HG03457 (cell line): ENCODE measurements around the gene CYSLTR2.

ENCODE experiments used
- ATAC-seq: cut with Tn5 transposase; IDR thresholded peaks from one replicate; pipeline ENCODE4 v1.9.1; 2021; ENCODE audit warnings: moderate number of reproducible peaks; ENCODE audit not compliant: unreplicated experiment

The CYSLTR2 gene

DNA sequence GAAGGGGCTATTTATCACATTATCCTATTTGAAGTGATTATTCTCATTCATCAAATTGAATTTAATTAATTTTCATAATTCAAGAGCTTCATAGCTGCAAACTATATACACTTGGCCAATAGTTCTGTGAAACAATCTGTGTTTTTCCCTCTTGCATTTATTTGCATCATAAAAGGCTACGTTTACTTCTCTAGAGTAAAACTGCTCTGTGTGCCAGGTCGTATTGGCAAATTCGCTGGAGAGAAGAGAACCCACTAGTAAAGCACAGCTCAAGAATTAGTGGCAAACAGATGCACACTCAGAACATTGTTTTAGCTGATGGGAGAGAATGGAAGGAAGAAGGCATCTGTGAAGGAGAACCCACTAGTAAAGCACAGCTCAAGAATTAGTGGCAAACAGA lies 81.8 kb downstream of the CYSLTR2 start:
- no peak for ATAC-seq

DNA sequence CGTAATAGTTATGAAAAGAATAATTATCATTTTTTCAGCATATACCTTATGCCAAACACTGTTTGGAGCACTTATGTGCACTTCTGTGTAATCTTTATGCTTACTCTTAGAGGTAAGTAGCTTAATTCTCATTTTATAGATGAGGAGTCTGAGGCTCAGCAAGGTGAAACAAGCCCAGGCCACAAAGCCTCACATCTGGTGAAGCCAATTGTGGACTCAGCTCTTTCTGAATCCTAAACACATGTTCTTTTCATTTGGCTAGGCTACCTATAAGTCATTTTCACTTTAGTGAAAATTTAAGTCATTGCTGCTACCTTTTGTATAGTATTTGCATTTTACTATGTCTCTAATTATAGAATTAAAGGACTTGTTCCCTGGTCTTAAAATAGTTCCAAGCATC lies 84.0 kb downstream of the CYSLTR2 start:
- no peak for ATAC-seq

DNA sequence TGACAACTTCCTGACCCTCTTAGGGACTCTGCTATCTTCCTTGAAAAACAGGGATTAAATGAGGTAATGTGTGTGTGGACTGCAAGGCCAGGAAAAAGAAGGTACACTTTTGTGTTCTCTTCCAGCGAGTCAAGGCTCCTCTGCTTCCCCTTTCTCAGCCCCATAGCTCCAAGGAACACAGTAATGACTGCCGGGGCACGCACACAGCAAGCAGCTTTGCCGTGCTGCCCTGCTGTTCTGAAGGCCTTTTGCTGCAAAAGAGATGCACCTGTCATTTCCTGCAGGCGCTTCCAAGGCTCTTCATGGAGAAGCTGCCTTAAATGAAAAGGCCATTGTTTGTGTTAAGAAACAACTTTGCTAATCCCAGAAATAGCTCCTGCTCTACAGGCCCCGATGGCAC lies 84.6 kb downstream of the CYSLTR2 start:
- ATAC-seq: no peak

DNA sequence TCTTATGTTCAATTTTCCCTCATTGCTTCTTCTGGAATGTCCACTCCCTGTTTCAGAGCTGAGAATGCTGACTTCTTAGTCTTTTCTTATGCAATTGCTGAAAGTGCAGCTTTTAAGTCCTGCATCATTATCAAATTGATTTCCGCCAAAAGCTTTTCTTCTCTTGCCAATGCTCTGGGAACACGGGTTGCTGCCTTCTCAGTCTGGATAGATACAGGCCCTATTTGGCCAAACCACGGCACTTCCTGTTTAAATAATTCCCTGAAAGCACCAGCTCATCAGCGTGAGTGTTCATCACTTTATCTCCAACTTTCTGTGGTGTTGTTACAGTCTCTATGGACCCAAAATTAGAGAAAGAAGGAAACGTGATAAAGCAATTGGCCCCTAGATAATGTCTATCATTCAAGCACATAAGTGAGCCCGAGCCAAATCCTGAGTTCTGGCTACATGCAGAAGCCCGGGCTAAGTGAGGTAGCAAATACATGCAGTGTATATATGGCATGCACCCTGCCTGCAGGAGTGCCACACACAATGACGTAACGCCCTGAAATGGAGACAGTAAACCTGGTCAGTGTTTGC lies 85.7 kb downstream of the CYSLTR2 start:
- no peak for ATAC-seq

DNA sequence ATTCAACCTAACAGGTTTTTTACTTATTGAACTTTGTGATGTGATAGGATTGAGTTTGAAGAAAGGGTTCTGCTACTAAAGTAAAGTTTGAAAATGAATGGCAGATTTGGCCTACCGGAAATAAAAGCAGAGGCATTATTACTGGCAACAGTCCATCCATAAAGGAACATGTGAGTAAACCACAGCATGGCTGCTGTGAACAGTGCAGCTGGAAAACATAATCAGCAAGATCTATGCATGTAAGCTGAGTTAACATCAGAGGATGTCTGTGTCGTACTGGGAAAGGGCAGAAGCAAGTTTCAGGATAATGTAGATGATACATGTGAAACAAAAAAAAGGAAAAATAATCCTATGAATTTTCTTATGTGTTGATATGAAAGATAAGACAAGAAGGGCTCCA lies 87.6 kb downstream of the CYSLTR2 start:
- no peak for ATAC-seq

DNA sequence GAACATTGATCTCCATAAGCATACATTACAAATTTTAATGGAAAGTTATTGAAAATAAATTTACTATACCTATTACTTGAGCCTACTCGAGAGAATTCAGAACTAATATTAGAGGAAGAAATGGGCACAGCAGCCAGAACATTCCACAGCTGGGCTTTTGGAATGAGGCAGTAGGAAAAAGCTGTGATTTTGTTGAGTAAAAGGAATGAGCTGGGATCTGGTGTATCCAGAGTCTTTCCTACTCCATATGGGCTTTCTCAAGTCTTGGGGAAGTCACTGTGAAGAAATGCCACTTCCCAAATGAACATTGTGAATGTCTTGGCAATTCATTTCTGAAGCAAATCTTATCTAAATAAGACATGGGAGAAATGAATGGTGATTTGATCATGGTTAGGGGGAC lies 93.1 kb downstream of the CYSLTR2 start:
- no peak for ATAC-seq

DNA sequence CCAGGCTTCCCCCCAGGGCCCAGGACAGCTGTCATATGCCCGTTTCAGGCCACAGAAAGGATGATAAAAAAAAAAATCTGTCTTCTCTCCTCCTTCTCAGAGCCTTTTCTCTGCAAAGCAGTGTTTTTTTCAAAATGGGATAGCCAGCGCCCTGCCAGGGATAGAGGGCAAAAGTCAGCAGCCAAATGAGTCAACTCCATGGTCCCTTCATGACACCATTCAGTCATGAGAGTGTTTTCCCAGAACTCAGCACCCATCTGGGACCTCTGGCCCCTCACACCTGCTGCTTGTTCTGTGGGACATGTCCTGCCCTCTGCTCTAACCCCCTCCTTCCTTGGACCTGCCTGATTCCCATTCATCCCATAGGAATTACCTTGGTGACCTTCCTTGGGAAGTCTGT lies 95.0 kb downstream of the CYSLTR2 start:
- ATAC-seq: no peak

DNA sequence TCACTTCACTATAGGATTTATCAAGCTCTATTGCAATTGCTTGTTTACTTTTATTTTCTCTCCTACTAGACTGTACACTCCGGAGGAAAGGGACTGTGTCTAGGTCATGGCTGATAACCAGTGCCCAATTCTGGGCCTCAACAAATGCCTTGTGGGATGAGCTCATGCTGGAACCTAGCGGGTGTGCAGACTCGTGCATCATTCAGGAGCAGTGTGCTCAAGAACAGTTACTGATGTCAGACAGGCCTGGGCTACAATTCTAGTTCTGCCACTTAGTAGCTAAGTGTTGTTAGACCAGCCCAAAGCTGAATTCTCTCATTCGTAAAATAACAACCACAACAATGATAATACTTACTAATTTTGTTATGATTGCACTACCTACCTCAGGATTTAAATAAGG lies 95.4 kb downstream of the CYSLTR2 start:
- ATAC-seq: no peak

DNA sequence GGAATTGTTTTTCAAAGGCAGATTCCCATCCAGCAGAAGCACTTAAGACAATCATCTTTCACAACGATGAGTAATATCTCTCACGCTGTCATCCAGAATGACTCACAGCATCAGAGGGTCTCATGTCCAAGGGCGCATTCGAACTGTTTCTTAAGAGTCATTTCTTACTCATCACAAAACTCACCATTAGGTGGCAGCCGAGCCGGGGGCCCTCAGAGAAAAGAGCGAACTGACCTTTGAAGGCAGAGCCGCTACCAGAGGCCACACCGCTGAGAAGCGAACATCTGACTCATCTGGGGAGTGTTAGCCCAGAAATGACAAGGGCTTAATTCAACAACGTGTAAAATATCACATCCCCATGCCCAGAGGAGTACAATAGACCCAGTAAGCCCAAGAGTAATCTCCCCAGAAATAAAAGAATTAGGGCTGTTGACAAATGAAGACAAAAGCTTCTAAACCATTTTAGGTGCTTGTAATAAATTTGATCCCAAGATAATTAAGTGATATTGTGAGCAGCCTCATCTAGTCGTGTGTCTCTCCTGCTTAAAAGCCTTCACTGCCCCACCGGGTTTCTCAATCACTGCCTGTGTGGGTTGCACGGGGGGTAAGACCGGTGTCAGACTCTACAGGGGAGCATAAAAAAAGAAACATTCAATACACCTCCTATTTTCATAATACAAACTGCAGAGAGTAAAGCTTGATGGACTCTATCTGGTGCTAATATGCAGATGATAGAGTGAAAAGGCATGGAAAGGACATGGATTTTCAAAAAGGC lies 96.2 kb downstream of the CYSLTR2 start:
- ATAC-seq: peak; percentile 89

DNA sequence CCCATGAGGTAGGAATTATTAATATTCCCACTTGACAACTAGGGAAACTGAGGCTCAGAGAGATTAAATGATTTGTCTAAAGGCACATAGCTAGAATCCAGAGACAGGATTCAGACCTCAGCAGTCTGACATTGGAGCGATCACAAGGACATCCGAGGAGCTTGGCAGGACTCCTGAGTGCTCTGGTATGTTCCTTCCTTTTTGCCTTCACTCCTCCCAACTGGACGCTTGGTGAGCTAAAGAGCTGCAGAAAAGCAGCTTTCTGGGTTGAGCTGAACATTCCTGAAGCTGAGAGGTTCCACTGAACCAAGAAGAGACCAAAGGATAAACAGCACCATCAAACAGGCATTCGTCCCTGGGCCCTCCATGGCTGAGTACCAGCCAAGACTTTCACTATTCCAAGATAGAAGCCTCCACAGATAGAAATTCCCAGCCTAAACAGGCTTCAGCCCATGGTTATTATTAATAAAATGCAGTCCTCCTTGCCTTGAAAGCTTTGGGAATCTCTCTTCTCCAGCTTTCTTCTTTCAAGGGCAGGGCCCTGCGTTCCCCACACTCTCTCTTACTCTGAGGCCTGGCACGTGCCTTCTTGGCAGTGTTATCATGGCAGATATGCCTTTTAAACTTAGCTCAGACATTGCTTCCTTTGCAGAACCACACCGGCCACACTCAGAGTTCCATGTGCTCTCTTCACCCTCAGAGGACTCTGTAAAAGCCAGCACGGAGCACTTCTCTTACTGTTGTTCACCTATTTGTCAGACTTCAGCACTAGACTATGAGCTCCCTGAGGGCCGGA lies 97.1 kb downstream of the CYSLTR2 start:
- no peak for ATAC-seq

DNA sequence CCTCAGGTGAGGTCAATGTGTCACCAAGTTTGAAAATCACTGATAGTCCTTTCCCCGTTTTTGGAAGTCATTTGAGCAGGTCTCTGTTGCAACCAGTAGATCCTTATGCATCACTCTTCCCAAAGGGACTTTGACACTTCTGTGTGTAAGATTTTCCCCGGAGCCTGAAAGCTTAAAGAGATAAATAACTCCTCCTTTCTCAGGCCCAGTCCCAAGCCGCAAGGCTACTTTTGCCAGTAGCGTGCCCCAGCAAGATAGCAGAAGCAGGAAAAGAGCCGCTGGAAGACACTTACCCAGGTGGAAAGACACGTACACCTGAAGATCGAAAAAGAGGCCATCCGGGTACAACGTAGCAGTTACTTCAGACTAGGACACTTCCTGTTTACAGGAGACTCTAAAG lies 106.9 kb downstream of the CYSLTR2 start:
- no peak for ATAC-seq
